GM18909 (cell line): ENCODE data around the gene HAUS2.
"Not testable (repeated sequence)": the region's sequence is repeated elsewhere in the genome, so short reads cannot be mapped to it uniquely, and the experiment has no call there.

Experiments
- ATAC-seq: cut with Tn5 transposase; IDR thresholded peaks from one replicate; pipeline ENCODE4 v1.9.1; 2021; ENCODE audit warnings: mild to moderate bottlenecking; ENCODE audit not compliant: unreplicated experiment, poor library complexity

HAUS2 gene

GRCh38 chr15:42575188-42576039 lies 26.8 kb downstream of the HAUS2 start, which contains the start of gene STARD9:
TSS of gene STARD9 (plus strand) at chr15:42575606. CDS start at chr15:42575716, 110 bp downstream.
- peak; percentile 94 for ATAC-seq

- ATAC-seq: no peak
These were observed 27.5 kb downstream of the HAUS2 start for GRCh38 chr15:42576040-42576594.

GRCh38 chr15:42576776-42577175 lies 28.1 kb downstream of the HAUS2 start:
- ATAC-seq: no peak

GRCh38 chr15:42577514-42578031 lies 28.9 kb downstream of the HAUS2 start:
- ATAC-seq: no peak

GRCh38 chr15:42578984-42579537 lies 30.4 kb downstream of the HAUS2 start:
- no peak for ATAC-seq

- ATAC-seq: peak; percentile 78
These were observed 32.7 kb downstream of the HAUS2 start for GRCh38 chr15:42581272-42581730.

- ATAC-seq: no peak
These were observed 34.1 kb downstream of the HAUS2 start for GRCh38 chr15:42582569-42583375.

- no peak for ATAC-seq
These were observed 35.6 kb downstream of the HAUS2 start for GRCh38 chr15:42584031-42584765.

GRCh38 chr15:42590619-42591237 lies 42.1 kb downstream of the HAUS2 start:
- ATAC-seq: no peak

GRCh38 chr15:42591238-42591934 lies 42.7 kb downstream of the HAUS2 start:
- ATAC-seq: no peak

GRCh38 chr15:42592716-42593115 lies 44.1 kb downstream of the HAUS2 start:
- ATAC-seq: no peak

- ATAC-seq: no peak
These were observed 44.5 kb downstream of the HAUS2 start for GRCh38 chr15:42593143-42593542.

GRCh38 chr15:42594095-42594494 lies 45.5 kb downstream of the HAUS2 start:
- no peak for ATAC-seq

- no peak for ATAC-seq
These were observed 47.1 kb downstream of the HAUS2 start for GRCh38 chr15:42595626-42596240.

- ATAC-seq: not testable (repeated sequence)
These were observed 52.7 kb downstream of the HAUS2 start for GRCh38 chr15:42601316-42601715.

- ATAC-seq: no peak
These were observed 53.9 kb downstream of the HAUS2 start for GRCh38 chr15:42602501-42602900.

- ATAC-seq: no peak
These were observed 55.3 kb downstream of the HAUS2 start for GRCh38 chr15:42603978-42604377.
